Transverse colon (tissue), 3 donors: Measurements from ENCODE around the gene OSTC.

Experiments used
- EP300 ChIP-seq: sonication (generic); formaldehyde crosslinking; IDR thresholded peaks from one replicate; pipeline ENCODE4 v1.6.1; 2017; ENCODE audit warnings: antibody characterized with exemption, low read depth
- POLR2A ChIP-seq: fragments of 450-650 bp; IDR thresholded peaks from one replicate; pipeline ENCODE4 v1.6.1; 2016; ENCODE audit warnings: antibody characterized with exemption, mild to moderate bottlenecking, moderate library complexity
- TF ChIP-seq, protein P1 (sequence below), 5 experiments: fragments of 200-600 bp in 3 of 5; fragments of 450-650 bp in 2 of 5; sonication (generic) in 3 of 5; IDR thresholded peaks; 1 replicate in 2 of 5; 2 replicates in 3 of 5; pipeline ENCODE4 v1.5.1; 2016 to 2017; ENCODE audit warnings: antibody characterized with exemption in 5 of 5, inconsistent platforms in 3 of 5, mild to moderate bottlenecking in 2 of 5, moderate library complexity in 1 of 5

DNA sequence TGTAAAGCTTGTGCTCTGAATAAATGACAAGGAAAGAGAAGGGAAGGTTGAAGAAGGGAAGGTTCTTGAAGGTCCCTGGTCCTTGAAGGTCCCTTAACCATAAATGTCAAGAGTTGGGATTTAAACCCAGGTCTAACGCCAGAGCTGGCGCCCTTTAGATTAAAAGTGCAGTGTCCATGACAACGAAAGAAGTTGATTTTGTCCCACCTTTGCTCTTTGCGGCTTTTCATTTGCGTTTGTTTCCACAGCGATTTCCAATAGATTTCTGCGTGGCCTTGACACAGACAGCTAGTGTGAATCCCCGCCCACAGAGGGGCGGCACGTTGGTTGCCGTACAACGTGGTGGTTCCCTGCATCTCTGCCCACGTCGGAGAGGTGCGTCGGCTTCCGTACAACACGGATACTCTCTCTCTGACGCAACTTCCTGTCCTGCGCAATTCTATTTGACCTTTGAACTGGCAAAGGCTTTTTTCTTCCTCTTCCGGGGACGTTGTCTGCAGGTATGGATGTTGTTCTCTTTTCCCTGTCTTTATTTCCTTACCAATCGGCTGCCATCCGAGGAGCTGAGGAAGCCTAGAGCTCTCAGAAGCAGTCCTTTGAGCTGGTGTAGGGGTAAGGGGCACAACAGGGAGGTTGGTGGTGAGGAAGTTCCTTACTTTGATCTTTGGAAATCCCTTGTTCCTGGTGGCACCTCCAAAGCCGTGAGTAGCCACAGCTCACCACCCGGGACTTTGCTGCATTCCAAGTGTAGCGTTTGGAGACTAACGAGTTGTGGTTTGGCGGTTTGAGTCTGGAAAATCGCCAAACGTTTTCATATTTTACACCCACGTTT, 30.1 kb upstream of the OSTC start, which contains the start of gene RPL34:
- TF ChIP-seq, protein P1, sequence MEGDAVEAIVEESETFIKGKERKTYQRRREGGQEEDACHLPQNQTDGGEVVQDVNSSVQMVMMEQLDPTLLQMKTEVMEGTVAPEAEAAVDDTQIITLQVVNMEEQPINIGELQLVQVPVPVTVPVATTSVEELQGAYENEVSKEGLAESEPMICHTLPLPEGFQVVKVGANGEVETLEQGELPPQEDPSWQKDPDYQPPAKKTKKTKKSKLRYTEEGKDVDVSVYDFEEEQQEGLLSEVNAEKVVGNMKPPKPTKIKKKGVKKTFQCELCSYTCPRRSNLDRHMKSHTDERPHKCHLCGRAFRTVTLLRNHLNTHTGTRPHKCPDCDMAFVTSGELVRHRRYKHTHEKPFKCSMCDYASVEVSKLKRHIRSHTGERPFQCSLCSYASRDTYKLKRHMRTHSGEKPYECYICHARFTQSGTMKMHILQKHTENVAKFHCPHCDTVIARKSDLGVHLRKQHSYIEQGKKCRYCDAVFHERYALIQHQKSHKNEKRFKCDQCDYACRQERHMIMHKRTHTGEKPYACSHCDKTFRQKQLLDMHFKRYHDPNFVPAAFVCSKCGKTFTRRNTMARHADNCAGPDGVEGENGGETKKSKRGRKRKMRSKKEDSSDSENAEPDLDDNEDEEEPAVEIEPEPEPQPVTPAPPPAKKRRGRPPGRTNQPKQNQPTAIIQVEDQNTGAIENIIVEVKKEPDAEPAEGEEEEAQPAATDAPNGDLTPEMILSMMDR (IDR thresholded peaks at IDR 0.05), result no peak
- TF ChIP-seq EP300 (peak; percentile 47), POLR2A (peak; percentile 97)
